Erythroblast (primary cell): ENCODE measurements around the gene DRAM2.

Experiments used
- GATA1 ChIP-seq: IDR thresholded peaks from 2 replicates; pipeline ENCODE4 v1.6.1; 2011; ENCODE audit warnings: low read depth, mild to moderate bottlenecking, control low read depth, low read length, moderate library complexity
- POLR2A ChIP-seq: IDR thresholded peaks from 2 replicates; pipeline ENCODE4 v1.6.1; 2011; ENCODE audit warnings: mild to moderate bottlenecking, low read length

DNA sequence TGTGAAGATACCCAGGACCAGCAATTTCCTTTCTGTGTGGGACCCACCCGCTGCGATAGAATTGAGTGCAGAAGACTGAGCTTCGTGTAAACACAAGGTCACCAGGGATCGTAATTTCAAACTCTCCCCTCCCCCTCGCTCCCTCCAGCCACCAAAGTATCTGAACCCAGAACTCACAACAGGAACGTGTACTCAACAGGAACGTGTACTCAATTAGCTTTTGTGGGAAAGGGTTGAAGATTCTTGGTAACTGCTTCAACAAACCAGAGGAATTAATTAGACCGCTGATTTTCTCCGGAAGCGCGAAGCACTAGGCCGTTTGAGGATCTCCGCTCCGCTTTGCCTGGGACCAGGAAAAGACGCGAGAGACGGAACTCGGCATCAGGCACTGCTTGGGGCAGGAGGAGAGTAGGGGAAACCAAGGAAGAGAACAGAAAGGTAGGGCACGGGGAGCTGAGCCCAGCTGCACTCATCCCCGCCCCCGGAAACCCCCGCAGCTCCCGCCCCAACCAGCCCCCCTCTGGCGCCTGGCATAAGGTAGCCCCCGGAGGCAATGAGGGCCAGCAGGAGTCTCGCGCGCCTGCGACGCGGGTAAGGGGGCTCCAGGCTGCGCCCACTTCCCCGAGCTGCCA is 453 bp downstream of the DRAM2 start:
- TF ChIP-seq POLR2A (no peak), GATA1 (no peak)
